ENCODE results near the gene ZFP57. TPM values are rescaled to one million over a fixed set of nuclear protein-coding genes. Genes with fewer than 3 reads are reported as not detected.

Gene ZFP57
- total RNA-seq, 2 experiments from 2014 or later, result not detected

- intact Hi-C loops (cut with micrococcal nuclease), result loop anchor here (1.0 to 5.0 kb wide), 3 partner anchors 9 to 57 kb away; partner anchors contain the start of gene GABBR1
- ChIA-PET POLR2A (interaction anchor here (0.9 to 1.7 kb wide), 5 partner anchors 9 to 726 kb away, joined by 3 to 5 read pairs (median 4); partner anchors contain the start of genes GABBR1, PPP1R11 and TRIM27), CTCF (interaction anchor here (0.7 to 6.6 kb wide), 43 partner anchors 8 to 727 kb away, joined by 3 to 150 read pairs (median 4); partner anchors contain the start of genes GABBR1 and TRIM27)
- Mint-ChIP-seq H3K4me1 (ENCODE audit: low read depth) (peaks cover 6% of the 10 kb centered on the region), H3K9me3 (no peaks in the 10 kb centered on the region), H3K4me3 (peak overlapping the region; percentile 97), H3K27ac (peak overlapping the region; percentile 98), H3K36me3 (no peaks in the 10 kb centered on the region), H3K27me3 (no peaks in the 10 kb centered on the region)
- DNase-seq, result peak; percentile 98
These were observed 31.0 kb downstream of the ZFP57 start for GRCh38 chr6:29649701-29650673.

- Mint-ChIP-seq H3K27ac (no peak overlapping the region), H3K36me3 (no peaks in the 10 kb centered on the region), H3K4me1 (ENCODE audit: low read depth) (peaks cover 8% of the 10 kb centered on the region), H3K27me3 (no peaks in the 10 kb centered on the region), H3K4me3 (no peak overlapping the region), H3K9me3 (no peaks in the 10 kb centered on the region)
- ChIA-PET CTCF (interaction anchor here (0.6 to 3.7 kb wide), 7 partner anchors 9 to 84 kb away, joined by 3 to 23 read pairs (median 4); no protein-coding TSS in a partner anchor), POLR2A (no interaction called here)
- DNase-seq, result no peak
- intact Hi-C loops (cut with micrococcal nuclease), result no loop called here
These were observed 32.9 kb downstream of the ZFP57 start for GRCh38 chr6:29647927-29648642.

- POLR2A ChIA-PET, result interaction anchor here (1.7 kb wide), 1 partner anchor 8 kb away, joined by 5 read pairs; no protein-coding TSS in a partner anchor
- peak overlapping the region; percentile 64 for H3K27ac Mint-ChIP-seq
- DNase-seq, result peak; percentile 36
- no peak overlapping the region for H3K4me3 Mint-ChIP-seq
- peaks cover 19% of the 10 kb centered on the region for H3K4me1 Mint-ChIP-seq (ENCODE audit: low read depth)
- intact Hi-C loops (cut with micrococcal nuclease), result loop anchor here (1.0 kb wide), 1 partner anchor 9 kb away; no protein-coding TSS in a partner anchor
- no peaks in the 10 kb centered on the region for H3K36me3 Mint-ChIP-seq
- CTCF ChIA-PET, result interaction anchor here (0.8 to 8.5 kb wide), 3 partner anchors 11 to 61 kb away, joined by 3 to 150 read pairs (median 3); no protein-coding TSS in a partner anchor
- H3K9me3 Mint-ChIP-seq, result no peaks in the 10 kb centered on the region
- H3K27me3 Mint-ChIP-seq, result no peaks in the 10 kb centered on the region
These were observed 39.4 kb downstream of the ZFP57 start for GRCh38 chr6:29641430-29642148.

GRCh38 chr6:29637247-29637646, 43.7 kb downstream of the ZFP57 start:
- ChIA-PET CTCF (interaction anchor here (8.5 kb wide), 1 partner anchor 15 kb away, joined by 150 read pairs; no protein-coding TSS in a partner anchor), POLR2A (no interaction called here)
- Mint-ChIP-seq H3K27me3 (no peaks in the 10 kb centered on the region), H3K27ac (no peak overlapping the region), H3K9me3 (no peaks in the 10 kb centered on the region), H3K4me3 (no peak overlapping the region), H3K4me1 (ENCODE audit: low read depth) (peaks cover 17% of the 10 kb centered on the region), H3K36me3 (no peaks in the 10 kb centered on the region)
- intact Hi-C loops (cut with micrococcal nuclease), result no loop called here
- no peak for DNase-seq

GRCh38 chr6:29633534-29633905, 47.4 kb downstream of the ZFP57 start:
- peak overlapping the region; percentile 75 for H3K4me3 Mint-ChIP-seq
- intact Hi-C loops (cut with micrococcal nuclease), result loop anchor here (1.0 kb wide), 1 partner anchor 17 kb away; no protein-coding TSS in a partner anchor
- CTCF ChIA-PET, result interaction anchor here (0.9 to 3.4 kb wide), 3 partner anchors 17 to 43 kb away, joined by 3 to 25 read pairs (median 20); no protein-coding TSS in a partner anchor
- peaks cover 42% of the 10 kb centered on the region for H3K4me1 Mint-ChIP-seq (ENCODE audit: low read depth)
- peaks cover 2% of the 10 kb centered on the region for H3K27me3 Mint-ChIP-seq
- H3K36me3 Mint-ChIP-seq, result peaks cover 4% of the 10 kb centered on the region
- POLR2A ChIA-PET, result interaction anchor here (1.5 kb wide), 1 partner anchor 16 kb away, joined by 4 read pairs; no protein-coding TSS in a partner anchor
- no peak for DNase-seq
- no peaks in the 10 kb centered on the region for H3K9me3 Mint-ChIP-seq
- peak overlapping the region; percentile 43 for H3K27ac Mint-ChIP-seq

- POLR2A ChIA-PET, result interaction anchor here (1.5 kb wide), 1 partner anchor 17 kb away, joined by 4 read pairs; no protein-coding TSS in a partner anchor
- intact Hi-C loops (cut with micrococcal nuclease), result loop anchor here (1.0 kb wide), 1 partner anchor 17 kb away; no protein-coding TSS in a partner anchor
- CTCF ChIA-PET, result interaction anchor here (0.9 to 3.4 kb wide), 3 partner anchors 18 to 43 kb away, joined by 3 to 25 read pairs (median 20); no protein-coding TSS in a partner anchor
- peak; percentile 84 for DNase-seq
- Mint-ChIP-seq H3K27me3 (peaks cover 2% of the 10 kb centered on the region), H3K36me3 (peaks cover 4% of the 10 kb centered on the region), H3K4me1 (ENCODE audit: low read depth) (peaks cover 44% of the 10 kb centered on the region), H3K27ac (peak within 1 kb of the TSS; percentile 43), H3K9me3 (no peaks in the 10 kb centered on the region), H3K4me3 (peak within 1 kb of the TSS; percentile 79)
These were observed 48.0 kb downstream of the ZFP57 start, which contains the start of gene GABBR1 for GRCh38 chr6:29632789-29633533. GABBR1 (minus strand) TSS chr6:29633183; CDS start chr6:29632385, 798 bp downstream.

- Mint-ChIP-seq H3K27me3 (peaks cover 2% of the 10 kb centered on the region), H3K9me3 (no peaks in the 10 kb centered on the region), H3K36me3 (peaks cover 4% of the 10 kb centered on the region), H3K4me1 (ENCODE audit: low read depth) (peaks cover 44% of the 10 kb centered on the region), H3K27ac (no peak overlapping the region), H3K4me3 (peak overlapping the region; percentile 79)
- ChIA-PET CTCF (interaction anchor here (0.6 to 3.4 kb wide), 4 partner anchors 19 to 590 kb away, joined by 4 to 25 read pairs (median 14); no protein-coding TSS in a partner anchor), POLR2A (interaction anchor here (1.5 kb wide), 1 partner anchor 18 kb away, joined by 4 read pairs; no protein-coding TSS in a partner anchor)
- intact Hi-C loops (cut with micrococcal nuclease), result no loop called here
- peak; percentile 64 for DNase-seq
These were observed 48.9 kb downstream of the ZFP57 start for GRCh38 chr6:29631860-29632731.

GRCh38 chr6:29631209-29631810, 49.6 kb downstream of the ZFP57 start:
- ChIA-PET POLR2A (no interaction called here), CTCF (interaction anchor here (0.6 to 6.1 kb wide), 4 partner anchors 19 to 589 kb away, joined by 4 to 39 read pairs (median 6); no protein-coding TSS in a partner anchor)
- intact Hi-C loops (cut with micrococcal nuclease), result no loop called here
- no peaks in the 10 kb centered on the region for H3K9me3 Mint-ChIP-seq
- peaks cover 2% of the 10 kb centered on the region for H3K27me3 Mint-ChIP-seq
- H3K36me3 Mint-ChIP-seq, result peaks cover 4% of the 10 kb centered on the region
- DNase-seq, result no peak
- H3K4me3 Mint-ChIP-seq, result peak overlapping the region; percentile 79
- no peak overlapping the region for H3K27ac Mint-ChIP-seq
- H3K4me1 Mint-ChIP-seq (ENCODE audit: low read depth), result peaks cover 44% of the 10 kb centered on the region

- H3K9me3 Mint-ChIP-seq, result no peaks in the 10 kb centered on the region
- ChIA-PET POLR2A (no interaction called here), CTCF (interaction anchor here (0.9 to 6.1 kb wide), 2 partner anchors 20 to 24 kb away, joined by 6 to 39 read pairs; no protein-coding TSS in a partner anchor)
- intact Hi-C loops (cut with micrococcal nuclease), result no loop called here
- no peak overlapping the region for H3K4me3 Mint-ChIP-seq
- H3K27me3 Mint-ChIP-seq, result peaks cover 2% of the 10 kb centered on the region
- H3K27ac Mint-ChIP-seq, result no peak overlapping the region
- peaks cover 44% of the 10 kb centered on the region for H3K4me1 Mint-ChIP-seq (ENCODE audit: low read depth)
- H3K36me3 Mint-ChIP-seq, result peaks cover 4% of the 10 kb centered on the region
- DNase-seq, result no peak
These were observed 50.6 kb downstream of the ZFP57 start for GRCh38 chr6:29630315-29630714.
